H1 (cell line): Measurements from ENCODE around the gene RDH5. TPM values are rescaled to one million over a fixed set of nuclear protein-coding genes. Genes with fewer than 3 reads are reported as not detected.
A peak's percentile ranks its signal among the peaks of the same experiment; 100 is the strongest.

Experiments used
- CTCF ChIA-PET: fragments of 300-600 bp; sonication (Branson Sonifier 250); formaldehyde crosslinking; loops from one replicate; lab custom pipeline; 2021; ENCODE audit not compliant: partially characterized antibody; lab: Charles Lee
- POLR2A ChIA-PET: fragments of 300-600 bp; sonication (Branson Sonifier 250); formaldehyde crosslinking; loops from one replicate; lab custom pipeline; 2021; ENCODE audit warnings: inconsistent platforms; ENCODE audit not compliant: partially characterized antibody; lab: Charles Lee
- DNase-seq, 2 experiments: peaks; one replicate each; pipeline versions ENCODE4 v3.0.0 to v3.0.0-alpha.2; 2010 to 2022; ENCODE audit warnings: low spot score in 2 of 2, low read depth in 1 of 2, mixed read lengths in 1 of 2
- FAIRE-seq: peaks from 2 replicates; lab custom pipeline; 2011; peaks lifted over from hg19 to GRCh38; lab: Jason Lieb, UNC
- H2AFZ ChIP-seq: 2 replicates; pipeline ENCODE4 v1.8.1; 2012; ENCODE audit warnings: low read length, inconsistent platforms
- H2AK5ac ChIP-seq: 2 replicates; pipeline ENCODE4 v1.6.1; 2013; ENCODE audit warnings: low read depth, low read length
- H2BK120ac ChIP-seq: replicated peaks from 2 replicates; pipeline ENCODE3; 2013; ENCODE audit warnings: low read depth, low read length, inconsistent platforms
- H2BK12ac ChIP-seq: 2 replicates; pipeline ENCODE4 v1.6.1; 2013; ENCODE audit warnings: low read depth, low read length
- H2BK15ac ChIP-seq: 2 replicates; pipeline ENCODE4 v1.6.1; 2013; ENCODE audit warnings: low read length
- H2BK20ac ChIP-seq: 2 replicates; pipeline ENCODE4 v1.6.1; 2013; ENCODE audit warnings: low read length
- H2BK5ac ChIP-seq: 2 replicates; pipeline ENCODE4 v1.6.1; 2013; ENCODE audit warnings: low read depth, low read length
- H3K14ac ChIP-seq: 2 replicates; pipeline ENCODE4 v1.6.1; 2013; ENCODE audit warnings: inconsistent platforms; ENCODE audit not compliant: insufficient read length
- H3K18ac ChIP-seq: 2 replicates; pipeline ENCODE4 v1.6.1; 2013; ENCODE audit warnings: low read length; ENCODE audit errors: extremely low read depth
- H3K23ac ChIP-seq: 2 replicates; pipeline ENCODE4 v1.6.1; 2013; ENCODE audit warnings: inconsistent platforms; ENCODE audit not compliant: insufficient read length
- H3K23me2 ChIP-seq: 2 replicates; pipeline ENCODE4 v1.6.1; 2013; ENCODE audit warnings: low read depth, low read length
- H3K27ac ChIP-seq: 2 replicates; pipeline ENCODE4 v1.6.1; 2011; ENCODE audit warnings: low read depth, low read length, inconsistent platforms
- H3K27me3 ChIP-seq, 4 experiments: replicated peaks in 1 of 4; 1 replicate in 1 of 4; 2 replicates in 3 of 4; pipeline versions ENCODE4 v1.6.1 to v1.8.1; 2011 to 2013; ENCODE audit warnings: low read length in 3 of 4, mild to moderate bottlenecking in 3 of 4, inconsistent platforms in 2 of 4, mixed read lengths in 2 of 4, moderate library complexity in 1 of 4; ENCODE audit not compliant: control insufficient read depth in 3 of 4, insufficient read depth in 3 of 4; ENCODE audit errors: extremely low read depth in 1 of 4
- H3K36me3 ChIP-seq, 4 experiments: 2 replicates each; pipeline versions ENCODE4 v1.6.1 to v1.8.1; 2011 to 2013; ENCODE audit warnings: mild to moderate bottlenecking in 4 of 4, low read length in 3 of 4, moderate library complexity in 2 of 4, control low read depth in 1 of 4, inconsistent platforms in 1 of 4; ENCODE audit not compliant: insufficient read depth in 4 of 4, control insufficient read depth in 2 of 4
- H3K4ac ChIP-seq: replicated peaks from 2 replicates; pipeline ENCODE3; 2013; ENCODE audit warnings: low read length, low read depth, mixed read lengths, inconsistent platforms; ENCODE audit not compliant: insufficient read length
- H3K4me1 ChIP-seq, 4 experiments: replicated peaks in 1 of 4; 1 replicate in 1 of 4; 2 replicates in 3 of 4; pipeline versions ENCODE4 v1.6.1 to v1.8.1; 2011 to 2013; ENCODE audit warnings: low read length in 3 of 4, inconsistent platforms in 2 of 4, mixed read lengths in 1 of 4; ENCODE audit not compliant: insufficient read depth in 4 of 4, control insufficient read depth in 3 of 4
- H3K4me2 ChIP-seq, 2 experiments: 2 replicates each; pipeline versions ENCODE4 v1.6.1 to v1.8.1; 2011 to 2013; ENCODE audit warnings: low read depth in 2 of 2, low read length in 2 of 2, control low read depth in 1 of 2, inconsistent platforms in 1 of 2, mild to moderate bottlenecking in 1 of 2; ENCODE audit not compliant: insufficient read depth in 1 of 2
- H3K4me3 ChIP-seq, 4 experiments: fragments of 200-600, 300-600 bp in 1 of 4; sonication (generic), shearing (Covaris generic), sonication (Bioruptor Twin) in 1 of 4; 2 replicates each; pipeline versions ENCODE4 v1.5.1 to v1.8.1; 2011 to 2016; ENCODE audit warnings: low read length in 4 of 4, low read depth in 3 of 4, control low read depth in 2 of 4, inconsistent platforms in 2 of 4, mild to moderate bottlenecking in 2 of 4, mixed read lengths in 1 of 4, moderate library complexity in 1 of 4; ENCODE audit not compliant: insufficient read depth in 2 of 4; ENCODE audit errors: extremely low read depth in 1 of 4
- H3K56ac ChIP-seq: replicated peaks from 2 replicates; pipeline ENCODE3; 2013; ENCODE audit warnings: low read depth, mild to moderate bottlenecking, mixed read lengths, low read length, inconsistent platforms; ENCODE audit not compliant: insufficient read length
- H3K79me1 ChIP-seq: 2 replicates; pipeline ENCODE4 v1.6.1; 2013; ENCODE audit warnings: low read depth, low read length, control low read depth
- H3K79me2 ChIP-seq, 2 experiments: 2 replicates each; pipeline versions ENCODE4 v1.6.1 to v1.8.1; 2012 to 2013; ENCODE audit warnings: low read length in 2 of 2, mild to moderate bottlenecking in 2 of 2, inconsistent platforms in 1 of 2; ENCODE audit not compliant: insufficient read depth in 2 of 2, control insufficient read depth in 1 of 2
- H3K9ac ChIP-seq, 4 experiments: replicated peaks in 1 of 4; 1 replicate in 1 of 4; 2 replicates in 3 of 4; pipeline versions ENCODE4 v1.6.1 to v1.8.1; 2011 to 2013; ENCODE audit warnings: low read depth in 3 of 4, low read length in 3 of 4, control low read depth in 2 of 4, mild to moderate bottlenecking in 2 of 4, moderate library complexity in 2 of 4, inconsistent platforms in 1 of 4; ENCODE audit errors: extremely low read depth in 1 of 4
- H3K9me3 ChIP-seq, 2 experiments: 2 replicates each; pipeline versions ENCODE4 v1.6.1 to v1.8.1; 2012 to 2013; ENCODE audit warnings: mild to moderate bottlenecking in 2 of 2, moderate library complexity in 2 of 2, control low read depth in 1 of 2, inconsistent platforms in 1 of 2, low read depth in 1 of 2, low read length in 1 of 2, mixed read lengths in 1 of 2; ENCODE audit not compliant: insufficient read depth in 2 of 2
- H4K20me1 ChIP-seq, 2 experiments: replicated peaks in 1 of 2; 2 replicates each; pipeline versions ENCODE3 to v1.8.1; 2011 to 2013; ENCODE audit warnings: inconsistent platforms in 2 of 2, low read length in 2 of 2, mild to moderate bottlenecking in 1 of 2; ENCODE audit not compliant: insufficient read depth in 2 of 2, control insufficient read depth in 1 of 2
- H4K5ac ChIP-seq: 2 replicates; pipeline ENCODE4 v1.6.1; 2013; ENCODE audit warnings: low read length, low read depth, mixed read lengths, inconsistent platforms; ENCODE audit not compliant: insufficient read length
- H4K8ac ChIP-seq: 2 replicates; pipeline ENCODE4 v1.8.0; 2013; ENCODE audit warnings: mild to moderate bottlenecking, moderate library complexity, low read length, inconsistent platforms; ENCODE audit not compliant: insufficient read depth; ENCODE audit errors: extremely low read depth
- H4K91ac ChIP-seq: replicated peaks from 2 replicates; pipeline ENCODE3; 2013; ENCODE audit warnings: low read length, mixed read lengths, inconsistent platforms; ENCODE audit not compliant: insufficient read length
- FOSL1 ChIP-seq: IDR thresholded peaks from 2 replicates; pipeline ENCODE4 v1.6.1; 2011; ENCODE audit warnings: mild to moderate bottlenecking, low read depth, low read length, moderate library complexity; ENCODE audit not compliant: insufficient read depth
- RAD21 ChIP-seq, 2 experiments: IDR thresholded peaks in 1 of 2; conservative IDR thresholded peaks in 1 of 2; 2 replicates each; pipeline ENCODE4 v1.6.1; 2011; ENCODE audit warnings: low read depth in 2 of 2, low read length in 2 of 2, improper control_type of control experiment in 1 of 2, inconsistent platforms in 1 of 2, mild to moderate bottlenecking in 1 of 2, moderate library complexity in 1 of 2
- SIRT6 ChIP-seq: IDR thresholded peaks from one replicate; pipeline ENCODE4 v1.7.1; 2012; ENCODE audit warnings: low read length, inconsistent platforms
- SIX5 ChIP-seq: IDR thresholded peaks from 2 replicates; pipeline ENCODE4 v1.6.1; 2011; ENCODE audit warnings: mild to moderate bottlenecking, low read depth, low read length
- TBP ChIP-seq: IDR thresholded peaks from 2 replicates; pipeline ENCODE4 v1.6.1; 2011; ENCODE audit warnings: low read depth, low read length, improper control_type of control experiment
- WGBS, 2 experiments: shearing (Covaris generic) in 1 of 2; methylation state at CpG; one replicate each; pipeline versions ENCODE4 v1.1.6 to v1.1.7; 2013 to 2015; ENCODE audit warnings: low lambda C conversion rate in 2 of 2, mixed read lengths in 2 of 2, inconsistent platforms in 1 of 2, low coverage in 1 of 2, missing lambda C conversion rate in 1 of 2; ENCODE audit not compliant: insufficient replicate concordance in 2 of 2, insufficient coverage in 1 of 2, insufficient read length in 1 of 2; ENCODE audit errors: extremely low coverage in 1 of 2, missing lambda C conversion rate in 1 of 2; 5-methylcytosine and 5-hydroxymethylcytosine counted together
- polyA plus RNA-seq, 7 experiments: library from polyadenylated mRNA; depleted of rRNA in 3 of 7; stranded (reverse) in 5 of 7; unstranded in 2 of 7; fragments of >200 nt in 5 of 7; fragments of 200-250 nt in 2 of 7; gene quantifications; 1 replicate in 5 of 7; 2 replicates in 1 of 7; 4 replicates in 1 of 7; pipeline versions ENCODE4 v1.2.1 to v1.2.3, GENCODE V29; 2011 to 2013; ENCODE audit warnings: missing spikeins in 2 of 7, mixed read lengths in 2 of 7
- total RNA-seq: library from RNA; stranded (reverse); fragmentation: NEBNext Ultra II Directional; extraction: Animal tissue kit (Norgen Biotek cat#: 25700); gene quantifications from 2 replicates; pipeline ENCODE4 v1.2.1, GENCODE V29; 2021

RDH5 gene
- total and polyA plus RNA-seq, 2 of the 8 experiments (the other 6 are each of a cell fraction or from before 2014, with no cell fraction given) = 4.2 to 6.0 TPM

DNA sequence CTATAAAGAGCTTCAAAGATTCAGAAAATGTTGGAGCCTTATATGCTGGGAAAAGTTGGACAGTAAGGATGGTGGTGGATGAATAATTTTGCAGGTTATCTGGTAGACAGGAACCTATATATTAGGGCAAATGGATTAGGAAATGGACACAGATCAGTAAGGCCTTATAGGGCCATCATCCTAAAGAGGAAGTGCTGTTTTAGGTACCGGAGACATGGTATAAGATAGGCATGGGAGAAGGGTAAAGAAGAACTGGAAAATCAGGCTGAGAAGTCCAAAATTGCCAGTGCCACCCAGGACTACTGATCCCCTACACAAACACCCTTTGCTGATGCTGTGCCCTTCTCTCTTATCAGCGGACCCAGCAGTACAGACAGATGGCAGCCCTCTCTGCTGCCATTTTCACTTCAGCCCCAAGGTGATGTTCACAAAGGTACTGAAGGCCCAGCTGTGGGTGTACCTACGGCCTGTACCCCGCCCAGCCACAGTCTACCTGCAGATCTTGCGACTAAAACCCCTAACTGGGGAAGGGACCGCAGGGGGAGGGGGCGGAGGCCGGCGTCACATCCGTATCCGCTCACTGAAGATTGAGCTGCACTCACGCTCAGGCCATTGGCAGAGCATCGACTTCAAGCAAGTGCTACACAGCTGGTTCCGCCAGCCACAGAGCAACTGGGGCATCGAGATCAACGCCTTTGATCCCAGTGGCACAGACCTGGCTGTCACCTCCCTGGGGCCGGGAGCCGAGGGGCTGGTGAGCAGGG is 28.2 kb downstream of the RDH5 start:
- ChIA-PET CTCF (interaction anchor here (0.6 to 14.5 kb wide), 14 partner anchors 8 to 1763 kb away, joined by 3 to 186 read pairs (median 4); partner anchors contain the start of gene CD63), POLR2A (interaction anchor here (0.7 to 46.5 kb wide), 9 partner anchors 5 to 293 kb away, joined by 3 to 809 read pairs (median 4); partner anchors contain the start of genes BLOC1S1, CD63, DNAJC14 and GDF11)
- Histone ChIP-seq H4K91ac (no peak overlapping the region), H3K4me2 (peak overlapping the region in 1 of 2 experiments; percentile 93; a peak in 1 of 4 replicates), H2BK120ac (no peak overlapping the region), H4K5ac (no peak overlapping the region), H3K23me2 (peaks cover 24% of the 10 kb centered on the region), H4K20me1 (peaks cover 12 to 24% of the 10 kb centered on the region in 2 experiments), H3K4me1 (peaks cover 5 to 29% (median 21%) of the 10 kb centered on the region in 4 experiments), H4K8ac (peak overlapping the region; percentile 45), H3K79me2 (peaks cover 10 to 52% of the 10 kb centered on the region in 2 experiments), H3K79me1 (peaks cover 13% of the 10 kb centered on the region), H2BK20ac (0 out of 2 replicates have a peak overlapping the region, but pooled peaks have one; percentile 11), H3K14ac (no peak overlapping the region), H3K23ac (no peak overlapping the region), H2BK12ac (peak overlapping the region; percentile 64; the same call in 1 of the 2 replicates), H2AFZ (no peak overlapping the region), H3K36me3 (peaks cover 13 to 52% (median 39%) of the 10 kb centered on the region in 4 experiments), H3K9me3 (no peaks in the 10 kb centered on the region), H3K27me3 (no peaks in the 10 kb centered on the region), H2AK5ac (no peak overlapping the region; the same call in 1 of the 2 replicates), H3K4me3 (peak overlapping the region in 1 of 4 experiments; percentile 80; a peak in 1 of 8 replicates), H3K18ac (no peak overlapping the region), H3K9ac (no peak overlapping the region), H3K4ac (no peak overlapping the region), H3K56ac (no peak overlapping the region), H3K27ac (no peak overlapping the region), H2BK5ac (no peak overlapping the region; the same call in 1 of the 2 replicates), H2BK15ac (no peak overlapping the region)
- FAIRE-seq (no peak), DNase-seq (no peak)
- TF ChIP-seq SIRT6 (no peak), SIX5 (no peak), RAD21 (IDR thresholded peaks at IDR 0.05 in 1 of 2, conservative IDR thresholded peaks at IDR 0.05 in 1 of 2; ENCODE audit: low read depth in 2 of 2, low read length in 2 of 2) (no peak), FOSL1 (no peak), TBP (no peak)
- WGBS, 2 experiments = 98% methylated on average over 18 of the region's 18 CpGs; no CpG with 5 or more reads in 1 of the 2 experiments
